HepG2 (cell line): ENCODE measurements around the gene NPHP4. TPM values are rescaled to one million over a fixed set of nuclear protein-coding genes. Genes with fewer than 3 reads are reported as not detected.

ENCODE experiments used
- CREB3 ChIP-seq: sonication (generic); formaldehyde crosslinking; IDR thresholded peaks from 2 replicates; pipeline ENCODE4 v1.5.0; 2020; ENCODE audit warnings: missing genetic modification reagents
- ELF4 ChIP-seq: sonication (generic); formaldehyde crosslinking; IDR thresholded peaks from 2 replicates; pipeline ENCODE4 v1.5.0; 2020; ENCODE audit warnings: missing genetic modification reagents, mild to moderate bottlenecking, moderate library complexity, borderline replicate concordance
- HNF4A ChIP-seq: sonication (generic); formaldehyde crosslinking; IDR thresholded peaks from 2 replicates; pipeline ENCODE4 v1.4.0; 2020; ENCODE audit warnings: missing genetic modification reagents
- NR2F6 ChIP-seq, 2 experiments: IDR thresholded peaks; 2 replicates each; pipeline ENCODE4 v1.6.1; 2016; ENCODE audit warnings: antibody characterized with exemption in 1 of 2, mild to moderate bottlenecking in 1 of 2
- RERE ChIP-seq: IDR thresholded peaks from 2 replicates; pipeline ENCODE4 v1.6.1; 2016; ENCODE audit warnings: low read depth, missing genetic modification reagents, missing compliant biosample characterization
- ZBTB37 ChIP-seq: sonication (generic); formaldehyde crosslinking; IDR thresholded peaks from 2 replicates; pipeline ENCODE4 v1.4.0; 2020; ENCODE audit warnings: mild to moderate bottlenecking, missing genetic modification reagents
- ZFYVE20 ChIP-seq: sonication (generic); formaldehyde crosslinking; IDR thresholded peaks from 2 replicates; pipeline ENCODE4 v1.8.0; 2023; ENCODE audit warnings: low read depth, mild to moderate bottlenecking, moderate library complexity, missing genetic modification reagents, borderline replicate concordance
- ZNF333 ChIP-seq: sonication (generic); formaldehyde crosslinking; IDR thresholded peaks from 2 replicates; pipeline ENCODE4 v1.4.0; 2020; ENCODE audit warnings: mild to moderate bottlenecking, missing genetic modification reagents, borderline replicate concordance
- ZNF44 ChIP-seq: sonication (generic); formaldehyde crosslinking; IDR thresholded peaks from 2 replicates; pipeline ENCODE4 v1.5.1; 2020; ENCODE audit warnings: mild to moderate bottlenecking, missing genetic modification reagents
- ZNF451 ChIP-seq: sonication (generic); formaldehyde crosslinking; IDR thresholded peaks from 2 replicates; pipeline ENCODE4 v1.5.0; 2020; ENCODE audit warnings: mild to moderate bottlenecking, missing genetic modification reagents
- ZNF615 ChIP-seq: sonication (generic); formaldehyde crosslinking; IDR thresholded peaks from 2 replicates; pipeline ENCODE4 v1.5.0; 2020; ENCODE audit warnings: mild to moderate bottlenecking, missing genetic modification reagents, borderline replicate concordance
- ZNF7 ChIP-seq: IDR thresholded peaks from 2 replicates; pipeline ENCODE4 v1.6.1; 2016; ENCODE audit warnings: missing biosample characterization, missing genetic modification reagents
- ZNF766 ChIP-seq: sonication (generic); formaldehyde crosslinking; IDR thresholded peaks from 2 replicates; pipeline ENCODE4 v1.5.0; 2020; ENCODE audit warnings: missing genetic modification reagents, borderline replicate concordance
- polyA plus RNA-seq, 8 experiments: library from polyadenylated mRNA; depleted of rRNA in 3 of 8; stranded (reverse) in 7 of 8; unstranded in 1 of 8; fragments of >200 nt; fragmentation: Illumina TruSeq in 4 of 8; extraction: Trizol in 4 of 8; gene quantifications; 2 replicates each; pipeline versions ENCODE4 v1.2.1 to v1.2.3, GENCODE V29; 2011 to 2016; ENCODE audit warnings: low read depth in 4 of 8, missing spikeins in 1 of 8, mixed read lengths in 1 of 8; ENCODE audit not compliant: insufficient read depth in 1 of 8
- total RNA-seq, 5 experiments: library from RNA; depleted of rRNA; stranded (reverse); fragments of >200 nt; fragmentation: Illumina TruSeq; extraction: Trizol; gene quantifications; 2 replicates each; pipeline ENCODE4 v1.2.3, GENCODE V29; 2016; ENCODE audit warnings: low read depth in 1 of 5

The NPHP4 gene
- total and polyA plus RNA-seq, 2 of the 13 experiments (the other 11 are each of a cell fraction or from before 2014, with no cell fraction given) = 4.4 to 6.8 TPM

GRCh38 chr1:6026095-6026809 lies 34.0 kb upstream of the NPHP4 start (continued):
- 0 out of 2 replicates have a peak, but pooled peaks have one; percentile 33 for TF ChIP-seq RERE (CRISPR knock-in tag)
- no peak for TF ChIP-seq ELF4
- peak; percentile 70; the same call in 1 of the 2 replicates for TF ChIP-seq ZNF766 (CRISPR knock-in tag)
- peak; percentile 62 for TF ChIP-seq NR2F6 (IDR thresholded peaks at IDR 0.05)
- peak; percentile 83 for TF ChIP-seq NR2F6 (CRISPR knock-in tag; IDR thresholded peaks at IDR 0.05)
- peak; percentile 88 for TF ChIP-seq CREB3
- TF ChIP-seq ZNF7 (CRISPR knock-in tag) = no peak
- no peak for TF ChIP-seq ZFYVE20 (CRISPR knock-in tag)
- no peak for TF ChIP-seq ZBTB37 (CRISPR knock-in tag)
- peak; percentile 93 for TF ChIP-seq ZNF451 (CRISPR knock-in tag)
- TF ChIP-seq ZNF333 = no peak
- peak; percentile 59 for TF ChIP-seq HNF4A (CRISPR knock-in tag)
- no peak for TF ChIP-seq ZNF615 (CRISPR knock-in tag)
- no peak for TF ChIP-seq ZNF44 (CRISPR knock-in tag)
